ENCODE measurements around the gene FHIT. TPM values are rescaled to one million over a fixed set of nuclear protein-coding genes. Genes with fewer than 3 reads are reported as not detected.

Gene FHIT
- total and polyA plus RNA-seq, 7 donors: 2.4 to 10.2 (median 6.1) TPM

DNA sequence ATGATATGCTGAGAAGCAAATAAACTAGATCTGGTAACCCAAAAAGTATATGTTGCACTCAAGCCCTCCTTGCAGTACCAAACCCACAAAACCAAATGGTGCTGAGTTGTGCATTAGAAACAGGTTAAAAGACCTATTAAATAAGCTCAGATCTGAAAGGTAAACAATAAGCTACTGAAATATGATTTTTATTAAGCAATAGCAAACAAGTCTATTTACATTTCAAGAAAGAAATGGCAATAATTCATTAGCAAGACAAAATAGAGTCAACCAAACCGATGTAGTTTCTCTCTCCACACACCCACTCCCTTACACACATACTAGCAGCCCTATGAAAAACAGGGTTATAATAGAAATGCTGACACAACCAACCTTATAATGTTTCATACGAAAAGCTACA is 760.3 kb downstream of the FHIT start:
- H3K4me1 ChIP-seq: no peaks in the 10 kb centered on the region
- no peaks in the 10 kb centered on the region for H3K27me3 ChIP-seq
- no peak for DNase-seq
- H3K9me3 ChIP-seq: no peaks in the 10 kb centered on the region
- no peak overlapping the region for H3K4me3 ChIP-seq
- 75 to 80% methylated on average over 2 of the region's 2 CpGs for WGBS, 2 donors
- TF ChIP-seq, protein P1, sequence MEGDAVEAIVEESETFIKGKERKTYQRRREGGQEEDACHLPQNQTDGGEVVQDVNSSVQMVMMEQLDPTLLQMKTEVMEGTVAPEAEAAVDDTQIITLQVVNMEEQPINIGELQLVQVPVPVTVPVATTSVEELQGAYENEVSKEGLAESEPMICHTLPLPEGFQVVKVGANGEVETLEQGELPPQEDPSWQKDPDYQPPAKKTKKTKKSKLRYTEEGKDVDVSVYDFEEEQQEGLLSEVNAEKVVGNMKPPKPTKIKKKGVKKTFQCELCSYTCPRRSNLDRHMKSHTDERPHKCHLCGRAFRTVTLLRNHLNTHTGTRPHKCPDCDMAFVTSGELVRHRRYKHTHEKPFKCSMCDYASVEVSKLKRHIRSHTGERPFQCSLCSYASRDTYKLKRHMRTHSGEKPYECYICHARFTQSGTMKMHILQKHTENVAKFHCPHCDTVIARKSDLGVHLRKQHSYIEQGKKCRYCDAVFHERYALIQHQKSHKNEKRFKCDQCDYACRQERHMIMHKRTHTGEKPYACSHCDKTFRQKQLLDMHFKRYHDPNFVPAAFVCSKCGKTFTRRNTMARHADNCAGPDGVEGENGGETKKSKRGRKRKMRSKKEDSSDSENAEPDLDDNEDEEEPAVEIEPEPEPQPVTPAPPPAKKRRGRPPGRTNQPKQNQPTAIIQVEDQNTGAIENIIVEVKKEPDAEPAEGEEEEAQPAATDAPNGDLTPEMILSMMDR (IDR thresholded peaks at IDR 0.05): no peak
- TF ChIP-seq POLR2A (IDR thresholded peaks at IDR 0.05) (no peak), EP300 (IDR thresholded peaks at IDR 0.05) (no peak), POLR2AphosphoS5 (IDR thresholded peaks at IDR 0.05) (no peak)
- intact Hi-C loops (cut with DNase I): no loop called here
- no peak overlapping the region for H3K27ac ChIP-seq
- H3K36me3 ChIP-seq: no peaks in the 10 kb centered on the region

GRCh38 chr3:60475096-60475495 is 776.2 kb downstream of the FHIT start:
- H3K27me3 ChIP-seq: no peaks in the 10 kb centered on the region
- no peak overlapping the region for H3K4me3 ChIP-seq
- 60 to 70% methylated on average over 2 of the region's 2 CpGs for WGBS, 2 donors
- no peaks in the 10 kb centered on the region for H3K36me3 ChIP-seq
- TF ChIP-seq, protein P1 (IDR thresholded peaks at IDR 0.05): no peak
- TF ChIP-seq EP300 (IDR thresholded peaks at IDR 0.05): no peak
- TF ChIP-seq POLR2A (IDR thresholded peaks at IDR 0.05): no peak
- no peak for TF ChIP-seq POLR2AphosphoS5 (IDR thresholded peaks at IDR 0.05)
- DNase-seq: no peak
- H3K4me1 ChIP-seq: no peaks in the 10 kb centered on the region
- no peaks in the 10 kb centered on the region for H3K9me3 ChIP-seq
- no peak overlapping the region for H3K27ac ChIP-seq
- intact Hi-C loops (cut with DNase I): no loop called here

DNA sequence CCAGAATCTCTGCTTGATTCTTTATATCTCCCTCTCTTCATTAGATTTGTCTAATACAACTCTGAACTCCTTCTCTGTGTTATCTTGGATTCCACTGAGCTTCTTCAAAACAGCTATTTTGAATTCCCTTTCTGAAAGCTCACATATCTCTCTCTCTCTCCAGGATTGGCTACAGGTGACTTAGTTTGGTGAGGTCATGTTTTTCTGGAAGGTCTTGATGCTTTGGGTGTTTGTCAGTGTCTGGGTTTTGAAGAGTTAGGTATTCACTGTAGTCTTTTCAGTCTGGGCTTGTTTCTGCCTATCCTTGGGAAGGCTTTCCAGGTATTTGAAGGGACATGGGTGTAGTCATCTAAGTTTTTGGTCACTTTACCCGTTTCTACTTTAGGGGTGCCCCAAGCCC is 781.8 kb downstream of the FHIT start:
- Histone ChIP-seq H3K27ac (no peak overlapping the region), H3K36me3 (no peaks in the 10 kb centered on the region), H3K27me3 (no peaks in the 10 kb centered on the region), H3K4me3 (no peak overlapping the region), H3K9me3 (peaks cover 0 to 13% (median 0%) of the 10 kb centered on the region in 4 donors), H3K4me1 (no peaks in the 10 kb centered on the region)
- TF ChIP-seq POLR2A (IDR thresholded peaks at IDR 0.05) (no peak), EP300 (IDR thresholded peaks at IDR 0.05) (no peak), POLR2AphosphoS5 (IDR thresholded peaks at IDR 0.05) (no peak)
- TF ChIP-seq, protein P1 (IDR thresholded peaks at IDR 0.05): no peak
- intact Hi-C loops (cut with DNase I): no loop called here
- DNase-seq: no peak
- WGBS, 2 donors: 90 to 92% methylated on average over 1 of the region's 1 CpG

GRCh38 chr3:60463685-60464084 is 787.6 kb downstream of the FHIT start:
- intact Hi-C loops (cut with DNase I): no loop called here
- H3K9me3 ChIP-seq: peaks cover 0 to 11% (median 0%) of the 10 kb centered on the region in 4 donors
- no peak overlapping the region for H3K27ac ChIP-seq
- peaks cover 0 to 6% (median 2%) of the 10 kb centered on the region in 4 donors for H3K4me1 ChIP-seq
- H3K4me3 ChIP-seq: no peak overlapping the region
- peaks cover 0 to 20% (median 0%) of the 10 kb centered on the region in 3 donors for H3K27me3 ChIP-seq
- no peaks in the 10 kb centered on the region for H3K36me3 ChIP-seq
- TF ChIP-seq POLR2AphosphoS5 (IDR thresholded peaks at IDR 0.05): no peak
- 2 to 40% methylated on average over 1 of the region's 1 CpG for WGBS, 2 donors
- no peak for DNase-seq

- no peak for TF ChIP-seq POLR2AphosphoS5 (IDR thresholded peaks at IDR 0.05)
- TF ChIP-seq EP300 (IDR thresholded peaks at IDR 0.05): no peak
- TF ChIP-seq, protein P1 (IDR thresholded peaks at IDR 0.05): no peak
- TF ChIP-seq POLR2A (IDR thresholded peaks at IDR 0.05): no peak
- Histone ChIP-seq H3K27me3 (peaks cover 0 to 31% (median 0%) of the 10 kb centered on the region in 3 donors), H3K36me3 (no peaks in the 10 kb centered on the region), H3K4me3 (no peak overlapping the region), H3K4me1 (peaks cover 0 to 6% (median 2%) of the 10 kb centered on the region in 4 donors), H3K9me3 (peaks cover 0 to 8% (median 0%) of the 10 kb centered on the region in 4 donors), H3K27ac (no peak overlapping the region)
- 77 to 88% methylated on average over 4 of the region's 4 CpGs for WGBS, 2 donors
- intact Hi-C loops (cut with DNase I): no loop called here
- DNase-seq: no peak
Observed at GRCh38 chr3:60461267-60461666, 790.0 kb downstream of the FHIT start.
